ENCODE data around the gene ATAD3B. TPM values are rescaled to one million over a fixed set of nuclear protein-coding genes. Genes with fewer than 3 reads are reported as not detected.
A peak's percentile ranks its signal among the peaks of the same experiment; 100 is the strongest.

Gene ATAD3B
- total and polyA plus RNA-seq, 2 of the 13 experiments (the other 11 are each of a cell fraction or from before 2014, with no cell fraction given) = 9.6 to 31.1 TPM

DNA sequence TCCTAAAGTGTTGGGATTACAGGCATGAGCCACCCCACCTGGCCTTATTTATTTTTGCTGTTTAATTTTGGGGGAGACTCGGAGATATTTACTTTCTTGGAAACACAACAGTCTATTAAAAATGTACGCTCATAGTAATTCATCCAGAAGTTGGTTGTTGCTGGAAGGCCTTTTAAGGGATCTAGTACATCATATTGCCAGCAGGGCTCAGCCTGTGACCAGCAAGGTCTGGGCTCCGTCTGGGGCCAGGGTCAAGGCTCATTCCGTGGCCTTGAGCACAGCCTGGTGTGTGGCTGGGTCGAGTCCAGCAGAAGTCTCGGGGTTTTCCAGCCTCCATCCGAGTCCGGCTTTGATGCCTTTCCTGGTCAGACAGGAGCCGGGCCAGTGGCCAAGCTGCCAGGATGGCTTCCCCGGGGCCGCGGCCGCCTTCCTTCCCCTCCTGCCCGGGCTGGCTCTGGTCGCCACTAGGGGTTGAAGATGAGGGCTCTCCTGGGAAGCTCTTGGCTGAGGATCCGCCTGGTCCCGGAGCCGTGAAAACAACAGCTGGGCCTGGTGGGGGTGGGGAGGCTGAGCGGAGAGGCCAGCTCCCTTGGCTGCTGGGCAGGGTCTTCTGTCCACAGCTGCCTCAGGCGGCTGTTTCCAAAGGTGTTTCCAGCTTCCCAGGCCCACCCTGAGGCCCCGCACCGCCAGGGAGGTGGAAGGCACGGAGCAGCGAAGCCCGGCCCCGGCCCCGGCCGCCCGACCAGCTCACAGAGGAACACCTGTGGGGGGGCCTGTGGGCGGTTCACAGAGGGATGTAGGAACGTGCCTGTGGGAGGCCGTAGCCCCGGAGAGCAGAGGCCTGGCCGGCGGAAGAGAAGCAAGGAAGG, 41.2 kb upstream of the ATAD3B start:
- intact Hi-C loops (cut with micrococcal nuclease; ENCODE audit: unreplicated experiment) (no loop called here), in situ Hi-C loops (cut with HindIII; ENCODE audit: extremely low pct_ligation_motif_present, low pct_unique_long_range_greater_than_20kb) (no loop called here)
- no TSS peak for BruUV-seq (replicated peaks)
- DNase-seq (ENCODE audit: low spot score) (peak; percentile 53), FAIRE-seq (peak; percentile 60), ATAC-seq (peak; percentile 3)
- peak overlapping the region; percentile 88 for H3K9ac ChIP-seq (ENCODE audit: insufficient read depth, low read depth, low read length)
- H3K4me1 ChIP-seq (ENCODE audit: insufficient read depth, low read length) = peaks cover 45% of the 10 kb centered on the region
- no peaks in the 10 kb centered on the region for H3K27me3 ChIP-seq (ENCODE audit: control insufficient read depth in 1 of 2, insufficient read depth in 2 of 2, low read length in 2 of 2)
- no peaks in the 10 kb centered on the region for H3K36me3 ChIP-seq (replicated peaks in 1 of 2; ENCODE audit: control insufficient read depth in 1 of 2, insufficient read depth in 2 of 2, low read length in 2 of 2)
- no peaks in the 10 kb centered on the region for H3K9me3 ChIP-seq (ENCODE audit: low read length)
- H3K27ac ChIP-seq (ENCODE audit: extremely low read length, insufficient read depth, low read length) = peak overlapping the region; percentile 94
- 3% methylated on average over 9 of the region's 35 CpGs for WGBS (ENCODE audit: low lambda C conversion rate)
- POLR2A ChIA-PET = interaction anchor here (0.8 to 11.0 kb wide), 13 partner anchors 8 to 125 kb away, joined by 3 to 355 read pairs (median 15); partner anchors contain the start of genes ANKRD65, AURKAIP1, CCNL2 and MRPL20
- CTCF ChIA-PET (ENCODE audit: low intra/inter-chr PET ratio, low total read pairs) = interaction anchor here (1.4 kb wide), 1 partner anchor 11 kb away, joined by 10 read pairs; no protein-coding TSS in a partner anchor
- H4K20me1 ChIP-seq (ENCODE audit: insufficient read depth, low read length) = no peaks in the 10 kb centered on the region
- H3K4me2 ChIP-seq (ENCODE audit: low read depth, low read length) = peak overlapping the region; percentile 89
- H3K79me2 ChIP-seq (ENCODE audit: insufficient read depth, low read length) = peaks cover 9% of the 10 kb centered on the region
- peak overlapping the region; percentile 72 to 88 (median 79) for H3K4me3 ChIP-seq (replicated peaks in 1 of 3; ENCODE audit: insufficient read depth in 1 of 3, low read depth in 2 of 3, low read length in 3 of 3)
- H2AFZ ChIP-seq (ENCODE audit: low read length) = no peak overlapping the region
- TF ChIP-seq AFF4 (CRISPR knock-in tag; IDR thresholded peaks at IDR 0.05) (0 out of 2 replicates have a peak, but pooled peaks have one; percentile 46), NFRKB (IDR thresholded peaks at IDR 0.05) (no peak), ZNF362 (CRISPR knock-in tag; IDR thresholded peaks at IDR 0.05; ENCODE audit: borderline replicate concordance) (no peak), ZNF30 (CRISPR knock-in tag; IDR thresholded peaks at IDR 0.05) (no peak), RARA (CRISPR knock-in tag; IDR thresholded peaks at IDR 0.05) (peak; percentile 79), JUN (CRISPR knock-in tag; IDR thresholded peaks at IDR 0.05) (no peak), TRAFD1 (CRISPR knock-in tag; IDR thresholded peaks at IDR 0.05; ENCODE audit: borderline replicate concordance) (no peak), POLR2AphosphoS5 (IDR thresholded peaks at IDR 0.05; ENCODE audit: low read depth, low read length) (peak; percentile 29; the same call in 1 of the 2 replicates), ZSCAN22 (CRISPR knock-in tag; IDR thresholded peaks at IDR 0.05) (no peak), GFI1 (CRISPR knock-in tag; IDR thresholded peaks at IDR 0.05; ENCODE audit: borderline replicate concordance) (peak; percentile 6; the same call in 1 of the 2 replicates), ZNF556 (CRISPR knock-in tag; IDR thresholded peaks at IDR 0.05; ENCODE audit: borderline replicate concordance) (peak; percentile 40; the same call in 1 of the 2 replicates), ZKSCAN5 (CRISPR knock-in tag; IDR thresholded peaks at IDR 0.05) (no peak), ZNF512B (CRISPR knock-in tag; IDR thresholded peaks at IDR 0.05; ENCODE audit: borderline replicate concordance) (no peak)
